LNCAP (cell line): ENCODE measurements around the gene TMPRSS6.

Experiments
- TF ChIP-seq, protein P1 (sequence below): fragments of 450-650 bp; IDR thresholded peaks from 2 replicates; pipeline ENCODE4 v1.5.1; 2017; ENCODE audit warnings: mild to moderate bottlenecking

Gene TMPRSS6

DNA sequence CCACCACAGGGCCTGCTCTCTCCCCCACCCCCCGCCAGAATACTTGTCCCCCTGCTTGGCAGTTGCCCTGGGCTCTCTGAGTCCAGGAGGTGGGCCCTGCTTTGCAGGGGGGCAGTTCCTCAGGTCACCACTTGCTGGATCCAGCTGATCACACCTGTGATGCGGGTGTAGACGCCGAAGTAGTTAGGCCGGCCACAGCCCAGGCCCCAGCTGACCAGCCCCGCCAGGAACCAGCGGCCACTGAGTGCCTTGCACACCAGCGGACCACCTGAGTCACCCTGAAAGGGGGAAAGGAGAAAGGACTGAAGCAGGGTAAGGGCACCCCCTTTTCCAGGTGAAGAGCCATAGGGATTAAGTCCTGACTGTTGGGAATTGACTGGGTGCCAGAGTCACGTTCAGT lies 43.6 kb downstream of the TMPRSS6 start:
- TF ChIP-seq, protein P1, sequence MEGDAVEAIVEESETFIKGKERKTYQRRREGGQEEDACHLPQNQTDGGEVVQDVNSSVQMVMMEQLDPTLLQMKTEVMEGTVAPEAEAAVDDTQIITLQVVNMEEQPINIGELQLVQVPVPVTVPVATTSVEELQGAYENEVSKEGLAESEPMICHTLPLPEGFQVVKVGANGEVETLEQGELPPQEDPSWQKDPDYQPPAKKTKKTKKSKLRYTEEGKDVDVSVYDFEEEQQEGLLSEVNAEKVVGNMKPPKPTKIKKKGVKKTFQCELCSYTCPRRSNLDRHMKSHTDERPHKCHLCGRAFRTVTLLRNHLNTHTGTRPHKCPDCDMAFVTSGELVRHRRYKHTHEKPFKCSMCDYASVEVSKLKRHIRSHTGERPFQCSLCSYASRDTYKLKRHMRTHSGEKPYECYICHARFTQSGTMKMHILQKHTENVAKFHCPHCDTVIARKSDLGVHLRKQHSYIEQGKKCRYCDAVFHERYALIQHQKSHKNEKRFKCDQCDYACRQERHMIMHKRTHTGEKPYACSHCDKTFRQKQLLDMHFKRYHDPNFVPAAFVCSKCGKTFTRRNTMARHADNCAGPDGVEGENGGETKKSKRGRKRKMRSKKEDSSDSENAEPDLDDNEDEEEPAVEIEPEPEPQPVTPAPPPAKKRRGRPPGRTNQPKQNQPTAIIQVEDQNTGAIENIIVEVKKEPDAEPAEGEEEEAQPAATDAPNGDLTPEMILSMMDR, result no peak

DNA sequence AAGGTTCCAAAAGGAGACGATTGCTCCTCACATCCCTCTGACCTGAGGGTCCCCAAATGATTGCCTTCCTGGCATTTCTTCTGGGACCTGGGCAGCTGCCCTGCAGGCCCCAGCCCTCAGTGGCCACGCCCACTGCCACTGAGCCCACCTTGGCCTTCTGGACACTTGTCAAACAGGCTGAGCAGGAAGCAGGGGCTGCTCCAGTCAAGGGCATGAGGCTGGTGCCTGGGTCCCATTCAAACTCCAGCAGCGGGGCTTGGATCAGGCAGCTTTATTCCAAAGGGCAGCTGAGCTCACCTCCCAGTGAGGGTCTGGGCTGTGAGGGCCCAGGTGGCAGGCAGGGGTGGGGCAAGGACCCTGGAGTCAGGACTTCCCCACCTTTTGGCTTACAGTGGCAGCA lies 44.3 kb downstream of the TMPRSS6 start:
- TF ChIP-seq, protein P1, result no peak

DNA sequence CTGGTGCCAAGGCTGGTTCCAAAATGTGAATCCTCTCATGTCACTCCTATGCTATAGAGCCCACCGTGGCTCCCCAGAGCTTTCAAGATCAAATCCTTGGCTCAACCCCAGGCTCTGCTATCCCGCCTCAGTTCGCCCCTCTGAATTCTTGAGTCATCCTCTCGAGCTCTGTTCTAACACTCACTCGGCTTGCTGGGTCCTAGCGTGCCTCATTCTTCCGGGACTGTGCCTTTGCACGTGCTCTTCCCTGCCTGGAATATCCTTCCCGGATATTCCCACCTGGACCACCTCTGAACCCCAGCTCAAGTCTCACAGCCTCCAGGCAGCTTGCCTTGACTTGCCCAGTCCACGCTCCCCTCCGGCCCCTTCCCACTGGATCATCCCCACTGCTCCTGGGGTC lies 45.0 kb downstream of the TMPRSS6 start:
- TF ChIP-seq, protein P1, result no peak

DNA sequence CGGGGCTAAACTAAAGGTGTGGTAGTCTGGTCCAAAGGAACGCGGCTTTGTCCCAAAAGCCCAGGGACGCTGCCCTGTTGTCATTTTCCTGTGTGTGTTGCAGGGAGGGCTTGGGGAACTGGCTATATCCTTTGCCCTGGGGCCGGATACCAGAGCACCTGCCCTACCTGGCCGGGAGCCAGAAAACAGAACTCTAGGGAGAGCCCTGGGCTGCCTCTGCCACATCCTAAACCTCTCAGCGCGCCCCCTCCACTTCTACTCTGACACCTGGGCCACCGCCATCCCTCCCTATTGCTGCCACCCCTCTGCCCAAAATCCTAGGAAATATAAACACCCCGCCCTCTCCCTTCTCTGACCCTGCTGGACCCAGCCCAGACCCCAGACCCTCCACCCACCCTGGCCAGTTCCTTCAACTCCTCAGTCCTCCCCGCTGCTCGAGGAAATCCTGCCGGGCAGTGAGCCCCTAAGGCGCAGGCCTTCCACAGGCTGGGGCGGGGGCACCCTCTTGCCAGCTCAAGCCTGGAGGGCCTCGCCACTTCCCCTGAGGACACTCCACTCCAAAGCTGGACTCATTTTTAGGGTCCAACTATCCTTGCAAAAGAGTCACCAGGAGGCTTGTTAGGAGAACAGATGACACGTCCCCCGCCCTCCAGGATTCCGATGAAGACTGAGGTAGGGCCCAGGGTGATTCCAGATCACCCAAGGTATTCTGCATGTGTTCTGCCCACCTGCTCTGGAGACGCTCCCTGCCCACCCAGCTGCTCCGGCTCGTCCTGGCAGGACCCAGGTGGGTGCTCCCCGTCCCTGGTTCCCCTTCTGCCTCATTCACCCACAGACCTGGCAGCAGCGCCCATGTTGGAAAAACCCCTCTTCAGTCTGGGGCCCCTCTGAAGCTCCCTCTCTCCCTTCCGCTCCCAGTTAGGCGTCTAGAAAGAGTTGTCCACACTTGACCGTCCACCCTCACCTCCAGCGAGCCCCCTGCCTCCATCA lies 45.8 kb downstream of the TMPRSS6 start:
- TF ChIP-seq, protein P1, result no peak

DNA sequence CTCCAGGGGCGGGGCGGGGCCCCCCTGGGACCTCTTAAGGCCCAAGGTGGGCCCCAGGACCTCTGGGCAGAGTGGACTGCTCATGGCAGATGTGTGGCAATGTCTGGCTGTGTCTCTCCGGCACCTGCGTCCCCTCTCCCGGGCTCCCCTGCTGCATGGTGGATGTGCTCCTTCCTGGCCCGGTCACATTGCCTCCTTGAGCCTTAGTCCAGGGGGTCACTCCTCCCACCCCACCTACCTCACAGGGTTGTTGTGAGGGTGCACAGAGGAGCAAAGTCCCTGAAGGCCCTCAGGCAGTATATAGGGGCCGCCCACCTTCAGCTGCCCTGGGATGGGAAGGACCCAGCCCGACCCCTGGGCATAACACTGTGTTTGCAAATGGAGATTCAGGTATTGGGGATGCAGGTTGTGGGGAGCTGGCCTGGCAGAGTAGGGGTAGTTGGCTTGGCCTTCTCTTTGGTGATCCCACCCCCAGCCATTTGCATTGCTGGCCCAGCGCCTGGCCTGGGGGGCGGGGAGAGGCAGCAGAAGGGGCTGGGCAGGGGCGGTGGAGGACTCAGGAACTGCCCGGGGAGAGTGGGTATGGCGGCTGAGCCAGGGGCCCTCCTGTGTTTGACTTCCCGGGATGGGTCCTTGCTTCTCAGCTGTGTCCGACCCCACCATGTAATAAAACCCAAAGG lies 46.7 kb downstream of the TMPRSS6 start:
- TF ChIP-seq, protein P1, result no peak

DNA sequence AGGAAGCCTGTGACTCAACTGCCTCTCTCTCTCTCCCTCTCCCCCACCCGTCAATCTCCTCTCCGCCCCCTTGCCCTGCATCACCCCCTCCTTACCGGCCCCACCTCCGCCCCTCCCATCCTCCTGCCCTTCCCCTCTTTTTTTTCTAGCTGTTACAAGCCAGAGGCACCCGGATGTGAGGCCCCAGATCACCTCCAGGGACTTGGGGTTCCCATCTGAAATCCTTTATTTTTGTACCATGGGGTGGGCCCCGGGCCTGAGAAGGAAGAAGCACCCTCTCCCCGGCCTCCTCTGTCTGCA lies 47.2 kb downstream of the TMPRSS6 start:
- TF ChIP-seq, protein P1, result no peak

DNA sequence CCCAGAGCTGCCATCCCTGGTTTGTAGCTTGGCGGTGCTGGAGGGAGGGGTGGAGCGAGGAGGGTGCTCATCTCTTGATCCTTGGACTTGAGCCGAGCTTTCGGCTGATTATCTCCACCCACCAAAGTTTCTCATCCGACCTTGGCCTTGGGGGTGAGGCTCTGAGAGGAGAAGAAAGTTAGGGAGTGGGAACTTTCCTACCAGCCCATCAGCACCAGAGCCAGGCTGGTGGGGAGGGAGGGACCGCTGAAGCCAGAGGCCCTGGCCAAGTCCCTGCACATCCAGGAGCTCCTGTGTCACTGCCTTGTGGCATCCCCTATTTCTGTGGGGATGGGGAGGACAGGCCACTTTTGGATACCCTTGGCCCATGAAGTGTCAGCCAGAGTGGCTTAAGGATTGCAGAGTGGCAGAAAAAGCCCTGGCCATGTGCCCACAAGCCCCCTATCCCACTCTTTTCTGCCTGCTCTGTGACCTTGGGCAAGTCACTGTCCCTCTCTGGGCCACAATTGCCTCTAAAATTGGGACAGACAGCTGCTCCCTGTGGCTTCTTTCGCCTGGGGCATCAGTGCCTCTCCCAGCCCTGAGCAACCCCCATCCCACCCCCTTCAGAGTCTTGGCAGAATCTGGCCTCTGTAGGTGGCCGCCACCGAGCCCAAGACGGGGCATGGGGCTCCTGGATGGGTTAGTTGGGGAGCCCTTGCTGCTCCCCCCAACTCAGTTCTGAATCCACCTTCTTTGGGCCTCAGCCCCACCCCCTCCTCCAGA lies 47.7 kb downstream of the TMPRSS6 start:
- TF ChIP-seq, protein P1, result no peak
